HG03520 (cell line): ENCODE data around the gene DNAJB13.
"Not testable (repeated sequence)": the region's sequence is repeated elsewhere in the genome, so short reads cannot be mapped to it uniquely, and the experiment has no call there.

ENCODE experiments used
- ATAC-seq: cut with Tn5 transposase; IDR thresholded peaks from one replicate; pipeline ENCODE4 v1.9.1; 2021; ENCODE audit warnings: mild to moderate bottlenecking, moderate library complexity; ENCODE audit not compliant: unreplicated experiment

Gene DNAJB13

GRCh38 chr11:73950869-73951710 lies at the start of gene DNAJB13:
Gene DNAJB13 (plus strand): TSS chr11:73951026. CDS start chr11:73951070, 44 bp downstream.
- ATAC-seq: peak; percentile 85

- ATAC-seq: no peak
Observed at GRCh38 chr11:73902303-73902702, 48.5 kb upstream of the DNAJB13 start.

GRCh38 chr11:73907191-73907590 lies 43.6 kb upstream of the DNAJB13 start:
- no peak for ATAC-seq

- no peak for ATAC-seq
Observed at GRCh38 chr11:73912026-73912425, 38.8 kb upstream of the DNAJB13 start.

- ATAC-seq: no peak
Observed at GRCh38 chr11:73913472-73913871, 37.4 kb upstream of the DNAJB13 start.

GRCh38 chr11:73914284-73914683 lies 36.5 kb upstream of the DNAJB13 start:
- no peak for ATAC-seq

GRCh38 chr11:73916435-73916834 lies 34.4 kb upstream of the DNAJB13 start:
- no peak for ATAC-seq

- ATAC-seq: no peak
Observed at GRCh38 chr11:73921180-73921579, 29.6 kb upstream of the DNAJB13 start.

GRCh38 chr11:73929388-73929787 lies 21.4 kb upstream of the DNAJB13 start:
- no peak for ATAC-seq

- no peak for ATAC-seq
Observed at GRCh38 chr11:73931039-73931645, 19.7 kb upstream of the DNAJB13 start.

GRCh38 chr11:73931951-73932350 lies 18.9 kb upstream of the DNAJB13 start:
- no peak for ATAC-seq

- ATAC-seq: no peak
Observed at GRCh38 chr11:73932781-73933180, 18.0 kb upstream of the DNAJB13 start.

- ATAC-seq: not testable (repeated sequence)
Observed at GRCh38 chr11:73936047-73936446, 14.8 kb upstream of the DNAJB13 start.

- no peak for ATAC-seq
Observed at GRCh38 chr11:73939096-73939495, 11.7 kb upstream of the DNAJB13 start.

- ATAC-seq: no peak
Observed at GRCh38 chr11:73940801-73941570, 9.8 kb upstream of the DNAJB13 start.

GRCh38 chr11:73942010-73942409 lies 8.8 kb upstream of the DNAJB13 start:
- ATAC-seq: no peak

- ATAC-seq: no peak
Observed at GRCh38 chr11:73944085-73944484, 6.7 kb upstream of the DNAJB13 start.

- ATAC-seq: no peak
Observed at GRCh38 chr11:73944901-73945300, 5.9 kb upstream of the DNAJB13 start.

GRCh38 chr11:73945396-73945795 lies 5.4 kb upstream of the DNAJB13 start:
- ATAC-seq: no peak

GRCh38 chr11:73946798-73947458 lies 3.9 kb upstream of the DNAJB13 start:
- ATAC-seq: no peak

GRCh38 chr11:73949246-73949645 lies 1.6 kb upstream of the DNAJB13 start:
- ATAC-seq: no peak
